WERI-Rb-1 (cell line): Measurements from ENCODE around the gene CMSS1.

Experiments used
- DNase-seq: peaks from one replicate; pipeline ENCODE4 v3.0.0-alpha.2; 2020
- H3K27ac ChIP-seq: fragments of 250-450 bp; sonication (Bioruptor Pico); 2 replicates; pipeline ENCODE4 v1.5.1; 2020; ENCODE audit warnings: mild to moderate bottlenecking, moderate library complexity
- H3K27me3 ChIP-seq: fragments of 250-450 bp; sonication (Bioruptor Pico); 2 replicates; pipeline ENCODE4 v1.5.1; 2021; ENCODE audit warnings: mild to moderate bottlenecking, low read depth, moderate library complexity; ENCODE audit not compliant: insufficient read depth, severe bottlenecking
- H3K36me3 ChIP-seq: fragments of 250-450 bp; sonication (Bioruptor Pico); 2 replicates; pipeline ENCODE4 v1.5.1; 2020; ENCODE audit warnings: mild to moderate bottlenecking, moderate library complexity
- H3K4me3 ChIP-seq: 2 replicates; pipeline ENCODE4 v1.5.1; 2011; ENCODE audit warnings: low read depth, mild to moderate bottlenecking, control low read depth, low read length
- H3K9me3 ChIP-seq: fragments of 250-450 bp; sonication (Bioruptor Pico); 2 replicates; pipeline ENCODE4 v1.5.1; 2021; ENCODE audit warnings: mild to moderate bottlenecking, moderate library complexity; ENCODE audit not compliant: severe bottlenecking
- TF ChIP-seq, protein P1 (sequence below): IDR thresholded peaks from 2 replicates; pipeline ENCODE4 v1.5.1; 2011; ENCODE audit warnings: low read depth, mild to moderate bottlenecking, control low read depth, inconsistent platforms, low read length

The CMSS1 gene

DNA sequence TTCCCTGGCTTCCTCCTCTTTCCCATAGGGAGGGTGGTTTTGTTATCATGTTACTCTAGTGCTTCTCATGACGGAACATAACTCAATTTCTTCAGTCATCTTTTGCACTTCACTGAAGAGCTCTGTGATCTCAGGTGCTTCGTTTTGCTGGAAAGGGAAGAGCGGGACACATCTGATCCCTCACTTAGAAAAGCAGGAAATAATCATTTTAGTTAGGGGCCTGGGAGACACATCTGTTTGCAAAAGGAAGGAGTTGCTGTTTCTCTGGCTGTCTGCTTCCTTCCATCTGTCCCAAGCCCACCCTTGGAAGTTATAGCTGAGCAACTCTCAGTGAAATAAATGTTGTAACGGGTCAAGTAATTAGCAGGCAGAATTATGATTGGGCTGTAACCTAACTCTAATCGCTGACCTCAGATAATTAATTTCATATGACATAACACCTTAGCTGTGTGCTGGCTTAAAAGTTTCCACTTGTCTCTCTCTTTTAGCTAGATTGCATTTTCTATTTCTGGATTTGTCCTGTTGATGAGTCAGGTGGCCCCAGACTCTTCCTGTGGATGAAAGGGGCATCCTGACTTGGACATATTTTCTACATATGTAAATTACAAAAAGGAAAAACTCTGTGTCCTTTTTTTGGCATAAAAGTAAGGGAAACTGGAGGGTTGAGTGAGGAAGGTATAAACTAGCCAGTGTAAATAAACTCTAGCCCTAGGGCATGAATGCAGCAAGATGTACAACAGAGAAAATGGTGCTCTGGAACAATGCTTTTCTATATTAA lies 307.7 kb downstream of the CMSS1 start:
- no peak overlapping the region for H3K27ac ChIP-seq
- peaks cover 2% of the 10 kb centered on the region for H3K9me3 ChIP-seq
- H3K27me3 ChIP-seq: no peaks in the 10 kb centered on the region
- TF ChIP-seq, protein P1, sequence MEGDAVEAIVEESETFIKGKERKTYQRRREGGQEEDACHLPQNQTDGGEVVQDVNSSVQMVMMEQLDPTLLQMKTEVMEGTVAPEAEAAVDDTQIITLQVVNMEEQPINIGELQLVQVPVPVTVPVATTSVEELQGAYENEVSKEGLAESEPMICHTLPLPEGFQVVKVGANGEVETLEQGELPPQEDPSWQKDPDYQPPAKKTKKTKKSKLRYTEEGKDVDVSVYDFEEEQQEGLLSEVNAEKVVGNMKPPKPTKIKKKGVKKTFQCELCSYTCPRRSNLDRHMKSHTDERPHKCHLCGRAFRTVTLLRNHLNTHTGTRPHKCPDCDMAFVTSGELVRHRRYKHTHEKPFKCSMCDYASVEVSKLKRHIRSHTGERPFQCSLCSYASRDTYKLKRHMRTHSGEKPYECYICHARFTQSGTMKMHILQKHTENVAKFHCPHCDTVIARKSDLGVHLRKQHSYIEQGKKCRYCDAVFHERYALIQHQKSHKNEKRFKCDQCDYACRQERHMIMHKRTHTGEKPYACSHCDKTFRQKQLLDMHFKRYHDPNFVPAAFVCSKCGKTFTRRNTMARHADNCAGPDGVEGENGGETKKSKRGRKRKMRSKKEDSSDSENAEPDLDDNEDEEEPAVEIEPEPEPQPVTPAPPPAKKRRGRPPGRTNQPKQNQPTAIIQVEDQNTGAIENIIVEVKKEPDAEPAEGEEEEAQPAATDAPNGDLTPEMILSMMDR: no peak
- H3K4me3 ChIP-seq: no peak overlapping the region
- no peak for DNase-seq
- H3K36me3 ChIP-seq: no peaks in the 10 kb centered on the region

DNA sequence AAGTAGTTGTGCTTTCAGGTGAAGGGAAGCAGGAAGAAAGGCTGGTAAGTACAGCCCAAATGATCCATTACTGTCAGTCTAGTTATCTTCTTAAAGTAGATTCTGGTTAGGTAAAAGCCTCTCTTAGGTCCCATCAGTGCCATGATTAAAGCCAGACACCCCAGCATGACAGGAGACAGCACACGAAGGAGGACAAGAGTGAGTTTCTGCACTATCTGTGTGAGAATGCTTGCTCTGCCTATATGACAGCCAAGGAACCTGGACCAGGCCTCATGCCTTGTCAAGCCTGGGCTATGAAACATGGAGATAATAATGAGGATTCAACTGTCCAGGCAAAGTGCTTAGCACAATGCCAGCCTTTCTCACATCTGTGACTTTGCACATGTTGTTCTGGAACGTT lies 310.1 kb downstream of the CMSS1 start:
- Histone ChIP-seq H3K36me3 (no peaks in the 10 kb centered on the region), H3K4me3 (no peak overlapping the region), H3K27me3 (no peaks in the 10 kb centered on the region), H3K9me3 (no peaks in the 10 kb centered on the region), H3K27ac (no peak overlapping the region)
- TF ChIP-seq, protein P1: no peak
- DNase-seq: no peak

DNA sequence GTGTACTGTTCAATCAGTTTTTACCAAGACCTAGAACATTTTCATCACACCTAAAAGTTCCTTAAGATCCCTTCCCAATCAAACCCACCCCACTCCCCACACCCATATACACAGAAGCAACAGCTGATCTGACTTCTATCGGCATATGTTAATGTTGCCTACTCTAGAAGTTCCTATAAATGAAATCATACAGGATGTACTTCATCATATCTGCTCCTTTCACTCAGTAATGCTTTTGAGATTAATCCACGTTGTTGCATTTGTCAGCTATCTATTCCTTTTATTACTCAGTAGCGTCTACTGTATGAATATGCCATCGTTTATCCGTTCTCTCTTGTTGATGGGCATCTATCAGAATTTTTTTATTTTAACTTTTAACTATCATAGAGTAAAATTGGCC lies 310.9 kb downstream of the CMSS1 start:
- DNase-seq: no peak
- no peak overlapping the region for H3K4me3 ChIP-seq
- no peak overlapping the region for H3K27ac ChIP-seq
- no peaks in the 10 kb centered on the region for H3K36me3 ChIP-seq
- no peaks in the 10 kb centered on the region for H3K9me3 ChIP-seq
- H3K27me3 ChIP-seq: no peaks in the 10 kb centered on the region
- TF ChIP-seq, protein P1: no peak

DNA sequence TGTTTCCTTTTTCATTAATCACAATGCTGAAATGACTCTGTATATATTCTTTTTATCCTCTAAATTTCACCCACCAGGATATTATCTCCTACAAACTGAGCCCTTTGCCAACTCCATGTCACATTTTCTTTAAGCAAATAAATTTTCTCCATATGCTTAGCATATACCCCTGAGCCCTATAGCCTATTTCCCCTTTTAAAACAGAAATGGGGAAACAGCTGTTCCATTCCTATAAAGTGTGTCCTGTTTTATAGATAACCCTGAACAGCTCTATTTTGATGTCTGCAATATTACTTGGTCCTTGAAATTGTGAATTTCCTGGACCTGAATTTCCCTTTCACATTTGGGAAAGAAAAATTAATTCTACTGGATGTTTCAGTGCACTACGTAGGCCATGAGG lies 312.3 kb downstream of the CMSS1 start:
- DNase-seq: no peak
- H3K36me3 ChIP-seq: no peaks in the 10 kb centered on the region
- H3K27ac ChIP-seq: no peak overlapping the region
- H3K9me3 ChIP-seq: no peaks in the 10 kb centered on the region
- no peaks in the 10 kb centered on the region for H3K27me3 ChIP-seq
- TF ChIP-seq, protein P1: no peak
- no peak overlapping the region for H3K4me3 ChIP-seq

DNA sequence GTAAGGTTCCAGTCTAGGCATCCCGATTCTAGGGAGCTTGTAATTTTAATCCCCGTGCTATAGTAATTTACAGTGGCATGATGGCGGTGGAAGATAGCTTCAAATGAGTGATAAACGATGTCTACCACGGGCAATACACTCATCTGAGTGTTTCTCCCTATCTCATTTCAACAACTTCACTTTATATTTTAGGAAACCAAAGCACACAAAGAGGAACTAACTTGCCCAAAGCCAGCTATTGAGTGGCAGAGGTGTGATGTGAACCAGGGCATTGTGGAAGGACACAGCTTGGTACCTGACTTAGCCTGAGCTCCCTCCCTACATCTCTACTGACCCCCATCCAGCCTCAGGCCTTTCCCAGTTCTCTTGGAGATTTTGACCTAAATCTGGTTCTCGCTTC lies 313.6 kb downstream of the CMSS1 start:
- H3K36me3 ChIP-seq: no peaks in the 10 kb centered on the region
- TF ChIP-seq, protein P1: no peak
- no peak overlapping the region for H3K4me3 ChIP-seq
- no peak overlapping the region for H3K27ac ChIP-seq
- no peaks in the 10 kb centered on the region for H3K27me3 ChIP-seq
- DNase-seq: no peak
- no peaks in the 10 kb centered on the region for H3K9me3 ChIP-seq

DNA sequence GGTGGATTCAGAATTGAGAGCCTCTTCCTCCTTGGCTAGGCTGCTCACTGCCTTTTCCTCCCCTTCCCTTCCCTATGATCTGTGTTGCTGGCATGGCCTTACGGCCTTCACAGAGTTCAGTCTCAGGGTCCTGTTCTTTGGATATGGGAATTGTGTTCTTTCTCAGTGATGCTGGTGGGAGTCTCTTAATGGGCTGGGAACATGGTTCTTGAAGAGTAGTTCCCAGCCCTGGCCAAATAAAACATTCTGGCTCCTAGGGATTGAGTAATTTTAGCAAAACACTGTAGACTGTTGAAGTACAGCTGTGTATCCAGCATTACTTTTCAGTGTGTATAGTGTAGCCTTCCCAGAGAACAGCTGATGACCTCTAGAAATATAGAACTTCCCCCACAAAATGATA lies 319.3 kb downstream of the CMSS1 start:
- Histone ChIP-seq H3K27me3 (no peaks in the 10 kb centered on the region), H3K27ac (no peak overlapping the region), H3K9me3 (no peaks in the 10 kb centered on the region), H3K36me3 (peaks cover 2% of the 10 kb centered on the region; the same call in 1 of the 2 replicates), H3K4me3 (no peak overlapping the region)
- TF ChIP-seq, protein P1: no peak
- DNase-seq: no peak
